GM12878 (cell line): Measurements from ENCODE around the gene TM9SF2. TPM values are rescaled to one million over a fixed set of nuclear protein-coding genes. Genes with fewer than 3 reads are reported as not detected.
A peak's percentile ranks its signal among the peaks of the same experiment; 100 is the strongest.

ENCODE experiments used
- ASH2L ChIP-seq: fragments of 300-600, 200-600 bp; sonication (generic); IDR thresholded peaks from 2 replicates; pipeline ENCODE4 v1.6.1; 2017; ENCODE audit warnings: low read depth, mild to moderate bottlenecking, borderline replicate concordance
- BMI1 ChIP-seq: fragments of 450-650 bp; IDR thresholded peaks from 2 replicates; pipeline ENCODE4 v1.6.1; 2016; ENCODE audit warnings: mild to moderate bottlenecking, moderate library complexity, borderline replicate concordance
- BRCA1 ChIP-seq: IDR thresholded peaks from 2 replicates; pipeline ENCODE4 v1.6.1; 2011; ENCODE audit warnings: low read depth, low read length, improper control_type of control experiment
- ELK1 ChIP-seq: IDR thresholded peaks from 2 replicates; pipeline ENCODE4 v1.6.1; 2012; ENCODE audit warnings: low read depth, low read length, improper control_type of control experiment
- HSF1 ChIP-seq: fragments of 150-350 bp; IDR thresholded peaks from 2 replicates; pipeline ENCODE4 v1.6.1; 2014; ENCODE audit warnings: mild to moderate bottlenecking, low read depth, low read length
- IKZF1 ChIP-seq: fragments of 450-650 bp; conservative IDR thresholded peaks from 2 replicates; pipeline ENCODE4 v1.6.1; 2017; ENCODE audit warnings: antibody characterized with exemption, mild to moderate bottlenecking
- IKZF2 ChIP-seq, 2 experiments: fragments of 450-650 bp; IDR thresholded peaks; 2 replicates each; pipeline ENCODE4 v1.6.1; 2017; ENCODE audit warnings: mild to moderate bottlenecking in 2 of 2, moderate library complexity in 2 of 2
- JUND ChIP-seq: IDR thresholded peaks from 2 replicates; pipeline ENCODE4 v1.6.1; 2012; ENCODE audit warnings: low read depth, mild to moderate bottlenecking, low read length, improper control_type of control experiment, moderate library complexity
- KLF5 ChIP-seq: fragments of 450-650 bp; IDR thresholded peaks from 2 replicates; pipeline ENCODE4 v1.6.1; 2014; ENCODE audit warnings: mild to moderate bottlenecking; ENCODE audit not compliant: partially characterized antibody
- NFIC ChIP-seq: IDR thresholded peaks from 2 replicates; pipeline ENCODE4 v1.6.1; 2012; ENCODE audit warnings: low read depth, mild to moderate bottlenecking, inconsistent platforms, low read length, moderate library complexity
- NFXL1 ChIP-seq: fragments of 450-650 bp; IDR thresholded peaks from 2 replicates; pipeline ENCODE4 v1.6.1; 2017; ENCODE audit warnings: antibody characterized with exemption, mild to moderate bottlenecking, borderline replicate concordance
- NR2C1 ChIP-seq: fragments of 450-650 bp; IDR thresholded peaks from 2 replicates; pipeline ENCODE4 v1.6.1; 2017; ENCODE audit warnings: antibody characterized with exemption, mild to moderate bottlenecking, moderate library complexity
- NRF1 ChIP-seq: conservative IDR thresholded peaks from 2 replicates; pipeline ENCODE4 v1.6.1; 2011; ENCODE audit warnings: mild to moderate bottlenecking, low read depth, low read length, improper control_type of control experiment
- PML ChIP-seq: IDR thresholded peaks from 2 replicates; pipeline ENCODE4 v1.6.1; 2012; ENCODE audit warnings: low read length, inconsistent platforms
- POU2F2 ChIP-seq: IDR thresholded peaks from 3 replicates; pipeline ENCODE4 v1.6.1; 2011; ENCODE audit warnings: low read depth, mild to moderate bottlenecking, low read length, borderline replicate concordance
- RBBP5 ChIP-seq: fragments of 200-600 bp; sonication (generic); conservative IDR thresholded peaks from 2 replicates; pipeline ENCODE4 v1.6.1; 2016
- RFX5 ChIP-seq: IDR thresholded peaks from 2 replicates; pipeline ENCODE4 v1.6.1; 2011; ENCODE audit warnings: low read depth, low read length, improper control_type of control experiment
- SMAD1 ChIP-seq: fragments of 450-650 bp; IDR thresholded peaks from 2 replicates; pipeline ENCODE4 v1.6.1; 2018; ENCODE audit warnings: mild to moderate bottlenecking, low read depth; ENCODE audit not compliant: partially characterized antibody
- TCF3 ChIP-seq: IDR thresholded peaks from 2 replicates; pipeline ENCODE4 v1.6.1; 2012; ENCODE audit warnings: low read depth, mild to moderate bottlenecking, low read length, borderline replicate concordance; ENCODE audit not compliant: insufficient read depth
- USF1 ChIP-seq: IDR thresholded peaks from 2 replicates; pipeline ENCODE4 v1.6.1; 2011; ENCODE audit warnings: borderline replicate concordance, low read depth, mild to moderate bottlenecking, moderate library complexity, mixed read lengths, low read length; ENCODE audit not compliant: insufficient read depth; ENCODE audit errors: extremely low read length
- YBX1 ChIP-seq: fragments of 450-650 bp; IDR thresholded peaks from 2 replicates; pipeline ENCODE4 v1.6.1; 2016; ENCODE audit warnings: antibody characterized with exemption
- ZBED1 ChIP-seq: IDR thresholded peaks from 2 replicates; pipeline ENCODE4 v1.6.1; 2016; ENCODE audit warnings: borderline replicate concordance
- polyA plus RNA-seq, 11 experiments: library from polyadenylated mRNA; depleted of rRNA in 4 of 11; unstranded in 6 of 11; stranded (reverse) in 5 of 11; fragments of >200 nt; fragmentation: Nextera tagmentation in 4 of 11; fragmentation: Illumina TruSeq in 1 of 11; extraction: Ambion mirVana in 4 of 11; extraction: Trizol in 1 of 11; gene quantifications; 1 replicate in 1 of 11; 2 replicates in 10 of 11; pipeline versions ENCODE4 v1.2.1 to v1.2.3, GENCODE V29; 2011 to 2016; ENCODE audit warnings: inconsistent platforms in 2 of 11, missing spikeins in 2 of 11, low read depth in 1 of 11
- total RNA-seq, 4 experiments: library from RNA; depleted of rRNA in 3 of 4; stranded (reverse); fragments of >200 nt in 3 of 4; fragmentation: Illumina TruSeq in 1 of 4; extraction: Trizol in 1 of 4; gene quantifications; 2 replicates each; pipeline versions ENCODE4 v1.2.1 to v1.2.3, GENCODE V29; 2013 to 2021
- TF ChIP-seq, protein P1 (sequence below): IDR thresholded peaks from 2 replicates; pipeline ENCODE4 v1.6.1; 2012; ENCODE audit warnings: low read length, inconsistent platforms
- TF ChIP-seq, protein P2 (sequence below): fragments of 450-650 bp; IDR thresholded peaks from 2 replicates; pipeline ENCODE4 v1.6.1; 2017; ENCODE audit warnings: mild to moderate bottlenecking, low read depth, inconsistent platforms; ENCODE audit not compliant: poor library complexity, severe bottlenecking

TM9SF2 gene
- total and polyA plus RNA-seq, 10 of the 15 experiments (the other 5 are each of a cell fraction or from before 2014, with no cell fraction given) = 34.6 to 128 (median 79.2) TPM

DNA sequence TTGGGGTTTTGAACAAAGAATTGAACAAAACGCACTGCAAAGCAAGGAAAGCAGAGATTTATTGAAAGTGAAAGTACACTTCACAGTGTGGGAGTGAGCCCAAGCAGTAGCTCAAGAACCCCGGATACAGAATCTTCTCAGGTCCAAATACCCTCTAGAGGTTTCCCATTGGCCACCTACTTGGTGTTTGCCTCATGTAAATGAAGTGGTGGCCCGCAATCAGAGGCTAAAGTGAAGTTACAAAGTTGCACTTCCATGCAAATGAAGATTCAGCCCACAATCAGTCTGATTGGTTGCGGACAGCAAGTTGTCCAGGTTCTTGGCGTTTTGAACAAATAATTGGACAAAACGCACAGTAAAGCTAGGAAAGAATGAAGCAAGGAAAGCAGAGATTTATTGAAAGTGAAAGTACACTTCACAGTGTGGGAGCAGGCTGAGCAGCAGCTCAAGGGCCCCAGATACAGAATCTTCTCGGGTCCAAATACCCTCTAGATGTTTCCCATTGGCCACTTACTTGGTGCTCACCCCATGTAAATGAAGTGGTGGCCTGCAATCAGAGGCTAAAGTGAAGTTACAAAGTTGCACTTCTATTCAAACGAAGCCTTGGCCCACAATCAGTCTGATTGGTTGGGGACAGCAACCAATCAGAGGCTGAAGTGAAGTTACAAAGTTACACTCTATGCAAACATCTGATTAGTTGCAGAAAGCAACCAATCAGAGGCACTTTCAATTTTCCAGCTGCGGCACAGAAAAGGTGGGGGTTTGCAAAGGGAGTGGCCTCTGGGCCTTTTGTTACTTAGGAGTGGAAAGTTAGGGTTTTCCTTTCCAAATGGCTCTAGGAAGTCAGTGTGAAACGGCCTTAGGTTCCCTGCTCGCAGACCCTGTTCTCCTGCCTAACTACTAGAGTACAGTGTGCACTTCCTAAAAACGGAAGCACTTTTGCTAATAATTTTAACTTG is 4.8 kb upstream of the TM9SF2 start (continued):
- no peak for TF ChIP-seq NFIC
- no peak for TF ChIP-seq IKZF1
- TF ChIP-seq KLF5 = no peak
- TF ChIP-seq HSF1 = no peak
- no peak for TF ChIP-seq JUND
- TF ChIP-seq USF1 = no peak
- no peak; a peak in 1 of 4 replicates for TF ChIP-seq IKZF2 (IDR thresholded peaks at IDR 0.05)
- no peak for TF ChIP-seq NRF1
- TF ChIP-seq, protein P1, sequence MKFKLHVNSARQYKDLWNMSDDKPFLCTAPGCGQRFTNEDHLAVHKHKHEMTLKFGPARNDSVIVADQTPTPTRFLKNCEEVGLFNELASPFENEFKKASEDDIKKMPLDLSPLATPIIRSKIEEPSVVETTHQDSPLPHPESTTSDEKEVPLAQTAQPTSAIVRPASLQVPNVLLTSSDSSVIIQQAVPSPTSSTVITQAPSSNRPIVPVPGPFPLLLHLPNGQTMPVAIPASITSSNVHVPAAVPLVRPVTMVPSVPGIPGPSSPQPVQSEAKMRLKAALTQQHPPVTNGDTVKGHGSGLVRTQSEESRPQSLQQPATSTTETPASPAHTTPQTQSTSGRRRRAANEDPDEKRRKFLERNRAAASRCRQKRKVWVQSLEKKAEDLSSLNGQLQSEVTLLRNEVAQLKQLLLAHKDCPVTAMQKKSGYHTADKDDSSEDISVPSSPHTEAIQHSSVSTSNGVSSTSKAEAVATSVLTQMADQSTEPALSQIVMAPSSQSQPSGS = peak; percentile 15; the same call in 1 of the 2 replicates
- peak; percentile 38; the same call in 1 of the 3 replicates for TF ChIP-seq POU2F2
- TF ChIP-seq BMI1 = no peak
- no peak for TF ChIP-seq BRCA1
- TF ChIP-seq, protein P2, sequence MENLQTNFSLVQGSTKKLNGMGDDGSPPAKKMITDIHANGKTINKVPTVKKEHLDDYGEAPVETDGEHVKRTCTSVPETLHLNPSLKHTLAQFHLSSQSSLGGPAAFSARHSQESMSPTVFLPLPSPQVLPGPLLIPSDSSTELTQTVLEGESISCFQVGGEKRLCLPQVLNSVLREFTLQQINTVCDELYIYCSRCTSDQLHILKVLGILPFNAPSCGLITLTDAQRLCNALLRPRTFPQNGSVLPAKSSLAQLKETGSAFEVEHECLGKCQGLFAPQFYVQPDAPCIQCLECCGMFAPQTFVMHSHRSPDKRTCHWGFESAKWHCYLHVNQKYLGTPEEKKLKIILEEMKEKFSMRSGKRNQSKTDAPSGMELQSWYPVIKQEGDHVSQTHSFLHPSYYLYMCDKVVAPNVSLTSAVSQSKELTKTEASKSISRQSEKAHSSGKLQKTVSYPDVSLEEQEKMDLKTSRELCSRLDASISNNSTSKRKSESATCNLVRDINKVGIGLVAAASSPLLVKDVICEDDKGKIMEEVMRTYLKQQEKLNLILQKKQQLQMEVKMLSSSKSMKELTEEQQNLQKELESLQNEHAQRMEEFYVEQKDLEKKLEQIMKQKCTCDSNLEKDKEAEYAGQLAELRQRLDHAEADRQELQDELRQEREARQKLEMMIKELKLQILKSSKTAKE = no peak
- no peak for TF ChIP-seq RBBP5
- TF ChIP-seq YBX1 = no peak
- TF ChIP-seq SMAD1 = no peak
- no peak for TF ChIP-seq ASH2L
- TF ChIP-seq ELK1 = no peak
- TF ChIP-seq NFXL1 = no peak
- no peak for TF ChIP-seq PML
- TF ChIP-seq ZBED1 = 0 out of 2 replicates have a peak, but pooled peaks have one; percentile 27
- TF ChIP-seq NR2C1 = no peak
- no peak for TF ChIP-seq RFX5
- TF ChIP-seq TCF3 = no peak
